ENCODE measurements around the gene ARID1B.

Gene ARID1B

DNA sequence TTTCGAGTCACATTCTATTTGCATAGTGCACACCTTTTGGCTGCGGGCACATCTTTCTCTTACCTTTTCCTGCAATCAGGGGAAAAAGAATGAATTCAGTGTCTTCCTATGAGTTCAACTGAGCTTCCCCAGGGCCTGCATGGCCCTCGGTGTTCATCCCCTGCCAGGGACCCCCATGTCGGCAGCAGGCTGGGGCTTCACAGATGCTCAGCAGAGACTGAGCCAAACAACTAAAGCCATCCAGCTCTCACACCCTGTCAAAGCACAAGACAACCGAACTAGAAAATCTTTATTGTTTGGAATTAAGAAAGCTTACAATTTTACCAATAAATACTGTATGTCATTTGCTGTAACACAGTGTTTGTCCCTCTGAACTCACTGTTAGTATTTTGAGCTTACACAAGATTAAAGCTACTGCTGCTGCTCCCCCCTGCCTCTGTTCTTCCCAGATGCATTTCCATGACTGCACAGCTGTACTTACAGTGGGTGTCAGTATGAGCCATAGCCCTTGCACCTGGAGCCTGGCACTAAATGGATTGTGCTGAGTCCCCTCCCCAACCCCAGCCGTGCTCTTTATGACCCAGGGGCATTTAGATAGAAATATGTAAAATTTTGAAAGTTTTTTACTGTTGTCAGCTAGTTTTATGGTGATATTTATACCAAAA, 340.4 kb downstream of the ARID1B start:
- no peak for DNase-seq

- no peak for DNase-seq
These were observed 342.4 kb downstream of the ARID1B start for GRCh38 chr6:157119502-157120027.

DNA sequence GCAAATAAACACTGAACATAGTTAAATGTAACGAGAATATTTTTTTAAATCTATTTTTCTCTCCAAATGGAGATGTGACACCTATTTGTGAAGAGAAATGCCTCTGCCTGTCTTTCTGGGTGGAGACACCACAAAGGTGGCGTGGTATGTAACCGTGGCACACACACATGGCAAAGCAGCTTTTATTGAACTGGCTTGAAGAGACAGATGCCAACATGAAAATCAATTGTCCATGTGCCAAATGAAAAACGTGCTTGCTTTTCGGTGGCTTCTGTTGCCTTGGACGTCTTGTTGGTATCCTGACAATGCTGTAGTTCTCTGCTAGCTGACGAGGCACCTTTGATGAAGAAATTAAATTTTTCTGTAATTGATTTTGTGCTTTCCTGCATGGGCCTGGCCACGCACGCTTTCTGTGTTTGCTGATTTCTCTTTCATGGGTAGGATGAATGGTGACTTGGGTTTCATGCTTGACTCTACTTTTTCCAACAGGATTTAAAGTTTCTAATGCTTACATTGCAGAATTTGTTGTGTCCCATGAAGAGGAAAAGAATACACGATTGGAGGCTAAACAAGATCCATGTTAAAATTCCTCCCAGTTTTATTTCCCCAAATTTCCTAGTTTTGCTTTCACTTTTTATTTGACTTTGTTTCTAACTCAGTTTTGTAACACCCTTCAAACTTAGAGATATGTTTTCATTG, 343.5 kb downstream of the ARID1B start:
- DNase-seq, result no peak

DNA sequence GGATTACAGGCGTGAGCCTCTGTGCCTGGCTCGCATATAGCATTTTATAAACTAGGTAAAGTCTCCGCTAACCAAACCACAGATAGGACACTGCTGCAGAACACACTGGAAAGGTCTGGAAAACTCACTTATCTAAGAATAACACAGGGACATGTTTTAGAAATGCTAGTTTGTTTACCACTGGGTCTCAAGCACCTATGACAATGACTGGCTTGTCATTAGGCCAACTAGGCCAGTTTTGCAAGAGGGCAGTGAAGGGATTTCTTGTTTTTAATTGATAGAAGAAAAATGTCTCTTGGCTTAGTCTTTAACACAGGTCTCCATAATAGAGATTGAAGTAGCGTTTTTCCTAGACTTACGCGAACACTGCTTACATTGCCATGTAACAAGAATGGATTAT, 344.7 kb downstream of the ARID1B start:
- no peak for DNase-seq

DNA sequence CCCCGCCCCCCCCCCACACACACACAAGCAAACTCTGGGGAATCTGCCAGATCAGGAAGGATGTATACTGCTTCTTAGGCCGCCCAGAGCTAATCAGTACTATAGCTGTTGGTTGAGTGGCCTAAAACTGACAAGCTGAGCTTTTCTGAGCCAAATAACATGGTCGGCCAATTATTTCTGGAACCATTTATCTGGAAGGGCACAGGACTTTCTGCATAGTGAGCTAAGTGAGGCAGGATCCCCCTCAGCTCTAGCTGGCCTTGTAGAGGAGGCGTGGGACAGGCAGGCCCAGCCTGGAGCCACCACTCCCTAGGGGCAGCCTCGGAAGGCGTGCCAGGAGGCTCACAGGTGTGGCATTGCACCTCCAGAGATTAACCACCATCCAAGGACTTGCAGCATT, 346.1 kb downstream of the ARID1B start:
- DNase-seq, result no peak

DNA sequence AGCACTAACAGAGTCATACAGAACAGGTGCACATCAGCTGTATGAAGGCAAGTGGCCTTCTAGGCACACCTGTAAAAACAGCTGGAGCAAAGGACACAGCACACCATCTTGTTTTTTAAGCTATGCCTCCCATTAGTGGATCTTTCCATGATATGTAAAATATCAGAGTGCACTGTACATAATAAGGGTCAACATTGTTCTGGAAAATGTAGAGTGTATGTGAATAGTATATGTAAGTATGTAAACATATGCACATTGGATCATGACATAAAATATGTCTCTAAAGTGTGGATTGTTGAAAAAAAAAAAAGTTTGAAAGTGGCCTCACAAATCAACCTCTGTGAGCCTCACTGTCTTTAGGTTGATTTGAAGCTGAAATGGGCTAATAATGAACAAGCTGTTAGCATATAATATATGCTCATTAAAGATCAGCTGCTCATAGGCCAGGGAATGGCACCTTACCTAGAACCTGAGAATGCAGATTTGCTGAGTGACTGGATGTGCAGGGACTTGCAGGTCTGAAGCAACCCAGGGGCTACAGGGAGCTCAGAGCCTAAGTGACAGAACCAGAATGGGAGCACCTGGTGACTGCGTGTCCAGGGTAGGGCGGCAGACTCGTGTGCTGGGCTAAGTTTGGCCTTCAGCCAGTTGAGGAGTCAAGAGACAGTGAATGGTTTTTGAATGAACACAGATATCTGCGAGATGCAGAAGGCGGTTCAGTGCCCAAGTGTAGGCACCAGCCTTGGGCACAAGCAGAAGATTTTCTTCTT, 347.5 kb downstream of the ARID1B start:
- DNase-seq, result no peak

DNA sequence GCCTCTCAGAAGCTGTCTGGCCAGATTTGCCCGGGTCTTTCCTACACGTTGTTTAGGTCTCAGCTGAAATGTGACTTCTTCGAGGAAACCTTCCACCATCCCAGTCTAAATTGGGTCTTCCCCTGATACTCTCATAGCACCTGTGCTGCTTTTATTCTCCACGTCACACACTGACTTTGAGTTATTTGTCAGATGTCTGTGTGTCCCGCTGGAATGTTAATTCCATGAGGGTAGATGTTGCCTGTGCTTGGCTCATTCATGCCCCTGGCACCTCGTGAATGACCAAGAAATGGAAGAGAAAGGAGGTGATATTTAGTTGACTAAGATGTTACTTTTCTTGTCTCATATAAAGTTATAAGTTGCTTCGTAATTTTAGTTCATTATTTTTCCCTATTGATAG, 348.4 kb downstream of the ARID1B start:
- no peak for DNase-seq

DNA sequence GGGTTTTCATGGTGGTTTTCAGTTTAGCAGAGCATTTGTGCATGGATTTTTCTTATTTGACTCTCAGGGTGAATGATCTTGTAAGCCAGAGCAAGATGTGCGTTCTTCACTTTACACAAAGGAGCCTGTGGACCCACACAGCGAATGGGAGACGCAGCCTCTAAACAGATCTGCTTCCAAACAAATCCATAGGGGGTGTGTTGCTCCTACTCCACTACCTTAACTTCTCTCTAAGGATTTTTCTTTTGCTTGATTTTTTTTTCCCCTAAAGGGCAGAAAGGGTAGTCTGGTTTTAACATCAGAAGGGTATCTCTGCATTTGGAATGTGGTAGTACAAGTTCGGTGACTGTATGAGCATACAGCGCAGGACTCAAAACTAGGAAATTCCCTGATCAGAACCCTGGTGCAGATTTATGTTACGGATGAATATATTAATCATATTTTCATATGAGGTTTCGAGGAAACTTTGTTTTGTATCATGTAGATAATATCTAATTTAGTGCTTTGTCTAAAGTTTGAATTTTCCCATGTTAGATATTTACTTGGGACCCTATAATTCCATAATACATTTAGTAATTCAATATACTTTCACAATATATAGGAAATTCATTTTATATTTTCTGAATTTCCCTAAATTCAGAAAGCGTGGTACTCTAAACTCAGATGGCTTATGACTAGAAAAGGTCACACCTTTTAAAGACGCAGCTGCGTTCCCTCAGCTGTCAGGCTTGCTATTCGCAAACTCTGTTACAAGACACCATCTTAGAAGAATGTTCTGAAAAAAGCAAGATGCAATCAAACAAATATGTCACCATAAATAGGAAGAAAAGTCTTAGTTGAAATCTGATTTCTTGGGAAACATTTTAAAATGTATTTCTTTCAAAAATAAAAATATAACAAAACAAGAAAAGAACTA, 349.3 kb downstream of the ARID1B start:
- DNase-seq, result no peak

- no peak for DNase-seq
These were observed 351.1 kb downstream of the ARID1B start for GRCh38 chr6:157128235-157128775.

DNA sequence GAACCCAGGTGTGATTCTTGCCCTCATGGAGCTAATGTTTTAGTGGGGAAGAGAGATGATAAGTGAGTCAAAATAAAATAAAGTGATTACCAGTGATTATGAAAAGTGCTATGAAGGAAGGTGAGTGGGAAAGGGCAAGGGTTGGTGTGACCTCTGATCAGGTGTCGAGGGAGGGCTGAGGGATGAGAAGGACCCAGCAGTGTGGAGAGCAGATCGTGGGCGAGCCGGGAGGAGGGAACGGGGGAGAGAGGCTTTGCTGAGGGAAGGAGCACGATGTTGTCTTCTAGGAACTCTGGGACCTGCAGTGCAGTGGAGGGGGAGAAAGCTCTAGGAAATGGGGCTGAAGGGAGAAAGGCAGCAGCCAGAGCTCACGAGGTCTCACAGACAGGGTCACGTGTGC, 354.1 kb downstream of the ARID1B start:
- no peak for DNase-seq

GRCh38 chr6:157133856-157134255, 356.7 kb downstream of the ARID1B start:
- no peak for DNase-seq

- DNase-seq, result no peak
These were observed 357.3 kb downstream of the ARID1B start for GRCh38 chr6:157134402-157135047.

GRCh38 chr6:157135691-157136090, 358.5 kb downstream of the ARID1B start:
- no peak for DNase-seq

DNA sequence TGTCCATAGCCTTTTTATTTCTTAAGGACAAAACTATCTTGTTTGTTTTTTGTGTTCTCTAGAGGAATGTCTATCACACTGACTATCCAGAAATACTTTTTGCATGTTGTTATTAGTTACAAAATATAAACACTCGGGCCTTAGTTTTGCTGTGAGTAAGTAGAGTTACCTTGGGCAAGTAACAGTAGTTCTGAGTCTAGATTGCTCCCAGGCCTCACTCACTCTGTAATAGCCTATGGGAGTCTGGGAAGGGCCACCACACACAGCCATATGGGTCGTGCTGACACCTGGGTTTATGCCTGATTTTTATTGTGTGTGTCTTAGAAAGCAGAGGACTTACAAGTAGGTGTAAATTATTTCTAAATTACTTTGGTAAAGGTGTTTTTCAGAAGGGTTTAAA, 360.3 kb downstream of the ARID1B start:
- DNase-seq, result no peak

- DNase-seq, result no peak
These were observed 362.0 kb downstream of the ARID1B start for GRCh38 chr6:157139054-157139708.

DNA sequence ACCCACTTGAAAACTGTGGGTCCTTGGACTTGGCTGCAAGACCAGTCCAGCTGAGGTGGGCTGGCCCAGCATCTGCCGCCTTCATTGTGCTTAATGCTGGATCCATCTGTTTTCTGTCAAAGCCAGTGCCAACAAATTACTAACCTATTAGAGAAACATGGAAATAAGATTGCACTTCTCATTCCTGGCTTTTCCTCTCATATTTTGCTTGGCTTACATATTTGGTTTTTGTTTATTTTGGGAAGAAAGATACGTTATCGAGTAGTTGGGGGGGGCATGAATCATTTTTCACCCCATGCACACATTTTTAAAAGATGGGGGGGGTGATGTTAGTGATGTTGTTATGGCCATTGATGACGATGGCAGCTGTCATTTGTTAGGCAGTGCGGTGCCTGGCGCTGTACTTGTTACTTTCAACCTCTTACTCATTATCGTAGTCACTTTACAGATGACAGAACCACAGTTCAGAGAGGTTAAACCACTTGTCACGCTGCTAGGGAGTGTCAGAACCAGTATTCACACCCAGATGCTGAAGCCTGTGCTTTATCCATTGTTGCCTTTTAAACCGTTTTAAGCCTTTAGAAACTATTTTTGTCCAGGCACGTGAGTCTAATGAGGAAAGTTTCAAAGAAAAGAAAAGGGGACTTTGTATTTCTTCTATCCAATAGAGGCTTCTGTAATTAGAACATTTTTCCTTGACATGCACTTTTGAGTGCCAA, 366.2 kb downstream of the ARID1B start:
- DNase-seq, result no peak

DNA sequence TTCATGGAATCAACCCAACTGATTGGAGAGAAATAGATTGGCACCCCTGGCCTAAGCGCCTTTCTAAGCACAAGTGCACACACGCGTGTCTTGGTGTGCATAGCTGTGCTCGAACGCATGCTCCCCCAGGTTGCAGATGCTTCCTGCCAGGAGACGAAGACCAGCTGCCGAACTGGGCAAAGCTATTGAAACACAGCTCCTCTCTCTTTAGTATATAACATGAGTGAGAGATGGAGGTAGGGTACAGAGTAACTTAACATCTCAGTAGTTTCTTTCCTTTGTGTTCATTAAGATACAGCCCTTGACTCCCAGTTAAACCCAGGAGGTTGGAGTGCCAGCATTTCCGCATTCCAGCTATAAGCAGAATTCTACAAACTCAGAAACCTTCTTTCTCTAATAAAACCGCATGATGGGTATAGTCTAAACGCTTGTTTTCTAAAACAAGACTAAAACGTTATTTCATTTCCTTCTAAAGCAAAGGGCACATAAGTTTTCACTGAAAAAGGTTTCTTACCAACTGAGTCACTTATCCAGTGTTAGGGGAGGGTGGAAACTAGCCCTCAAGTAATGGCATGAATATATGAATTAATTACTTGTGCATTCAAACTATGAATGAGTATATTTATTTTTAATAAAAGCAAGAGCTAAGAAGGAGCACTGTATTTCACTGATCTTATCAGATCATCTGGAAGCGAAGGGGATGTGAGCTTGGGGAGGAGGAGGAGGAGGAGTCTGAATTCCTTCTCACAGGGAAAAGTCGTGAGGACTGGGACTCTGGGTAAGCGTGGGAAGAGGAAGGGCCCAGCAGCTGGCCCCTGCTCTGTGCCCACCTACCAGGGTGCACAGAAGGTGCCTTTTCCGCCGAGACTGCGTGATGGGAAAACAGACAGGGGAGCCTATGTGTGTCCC, 367.0 kb downstream of the ARID1B start:
- DNase-seq, result no peak

DNA sequence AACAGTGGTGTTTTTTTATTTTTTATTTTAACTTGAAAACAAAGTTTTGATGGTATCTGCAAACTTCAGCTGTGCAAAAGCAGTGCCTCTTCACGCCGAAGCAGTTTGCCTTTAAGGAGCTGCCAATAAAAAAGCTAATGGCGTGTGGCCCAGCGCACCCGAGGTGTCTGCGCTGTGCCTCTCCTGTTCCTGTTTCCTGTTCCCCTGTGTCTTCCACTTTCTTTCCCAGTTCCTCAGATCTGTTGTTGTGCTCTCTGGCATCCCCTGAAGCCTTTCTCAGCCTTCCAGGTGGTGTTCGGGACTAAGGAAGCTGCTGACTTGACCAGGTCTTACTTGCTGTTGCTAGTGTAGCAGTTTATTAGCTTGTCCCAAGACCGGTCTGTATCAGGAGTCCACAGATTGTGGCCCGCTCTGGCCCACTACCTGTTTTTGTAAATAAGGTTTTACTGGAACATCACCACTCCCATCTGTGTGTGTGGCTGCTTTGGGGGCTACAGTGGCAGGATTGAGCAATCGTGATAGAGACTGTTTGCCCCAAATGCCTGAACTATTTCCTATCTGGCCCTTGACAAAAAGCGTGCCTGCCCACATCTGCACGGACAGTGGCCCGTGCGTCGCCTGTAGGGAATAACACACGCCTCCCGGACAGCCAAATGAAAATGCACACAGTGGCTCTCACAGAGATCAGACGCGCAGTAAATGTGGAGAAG, 367.8 kb downstream of the ARID1B start:
- no peak for DNase-seq
